ENCODE results near the gene ATXN1.

The ATXN1 gene

DNA sequence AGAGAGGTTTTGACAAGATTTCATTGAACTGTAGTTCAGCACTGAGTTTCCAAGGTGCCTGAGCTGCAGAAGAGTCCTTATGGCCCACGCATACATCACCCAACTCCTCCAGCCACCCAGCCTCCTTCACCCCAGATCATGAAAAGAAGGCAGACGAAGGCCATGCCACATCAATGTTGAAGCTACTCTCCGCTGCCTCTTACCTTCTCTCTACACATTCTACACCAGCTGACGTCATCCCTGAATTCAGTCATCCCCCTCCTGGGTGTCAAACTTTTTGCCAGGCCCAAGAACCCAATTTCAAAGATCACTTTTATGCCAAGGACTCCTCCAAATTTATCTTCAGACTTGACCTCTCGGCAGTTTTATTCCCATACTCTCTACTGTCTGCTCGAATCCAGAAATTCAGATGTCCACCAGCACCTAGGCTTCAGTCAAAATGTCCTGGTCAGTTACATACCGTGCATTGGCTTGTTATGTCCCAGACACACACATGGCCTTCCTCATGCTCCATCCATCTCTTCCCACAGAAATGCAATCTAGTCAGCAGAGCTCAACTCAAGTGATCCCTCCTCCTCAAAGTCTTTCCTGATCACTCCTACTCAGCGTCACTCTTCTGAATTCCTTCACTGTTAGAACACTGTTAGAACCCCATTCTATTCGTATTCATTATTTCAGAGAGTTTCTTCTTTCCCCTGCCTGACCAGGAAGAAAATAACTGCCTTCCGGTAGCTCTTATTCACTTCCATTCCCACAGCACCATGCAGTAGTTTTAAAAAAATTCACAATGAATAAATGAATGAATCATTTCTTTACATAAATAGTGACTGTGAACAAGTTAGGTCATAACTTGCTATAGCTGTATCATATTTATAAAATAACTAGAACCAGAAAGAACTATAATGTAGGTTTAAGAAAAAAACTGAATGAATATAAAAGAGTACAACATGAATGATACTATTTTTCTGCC is 11.5 kb downstream of the ATXN1 start:
- no peak for DNase-seq (ENCODE audit: low read depth)
- TF ChIP-seq, protein P1, sequence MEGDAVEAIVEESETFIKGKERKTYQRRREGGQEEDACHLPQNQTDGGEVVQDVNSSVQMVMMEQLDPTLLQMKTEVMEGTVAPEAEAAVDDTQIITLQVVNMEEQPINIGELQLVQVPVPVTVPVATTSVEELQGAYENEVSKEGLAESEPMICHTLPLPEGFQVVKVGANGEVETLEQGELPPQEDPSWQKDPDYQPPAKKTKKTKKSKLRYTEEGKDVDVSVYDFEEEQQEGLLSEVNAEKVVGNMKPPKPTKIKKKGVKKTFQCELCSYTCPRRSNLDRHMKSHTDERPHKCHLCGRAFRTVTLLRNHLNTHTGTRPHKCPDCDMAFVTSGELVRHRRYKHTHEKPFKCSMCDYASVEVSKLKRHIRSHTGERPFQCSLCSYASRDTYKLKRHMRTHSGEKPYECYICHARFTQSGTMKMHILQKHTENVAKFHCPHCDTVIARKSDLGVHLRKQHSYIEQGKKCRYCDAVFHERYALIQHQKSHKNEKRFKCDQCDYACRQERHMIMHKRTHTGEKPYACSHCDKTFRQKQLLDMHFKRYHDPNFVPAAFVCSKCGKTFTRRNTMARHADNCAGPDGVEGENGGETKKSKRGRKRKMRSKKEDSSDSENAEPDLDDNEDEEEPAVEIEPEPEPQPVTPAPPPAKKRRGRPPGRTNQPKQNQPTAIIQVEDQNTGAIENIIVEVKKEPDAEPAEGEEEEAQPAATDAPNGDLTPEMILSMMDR (conservative IDR thresholded peaks at IDR 0.05; ENCODE audit: low read depth, low read length), result no peak
- H3K4me3 ChIP-seq (ENCODE audit: low read length), result no peak overlapping the region

DNA sequence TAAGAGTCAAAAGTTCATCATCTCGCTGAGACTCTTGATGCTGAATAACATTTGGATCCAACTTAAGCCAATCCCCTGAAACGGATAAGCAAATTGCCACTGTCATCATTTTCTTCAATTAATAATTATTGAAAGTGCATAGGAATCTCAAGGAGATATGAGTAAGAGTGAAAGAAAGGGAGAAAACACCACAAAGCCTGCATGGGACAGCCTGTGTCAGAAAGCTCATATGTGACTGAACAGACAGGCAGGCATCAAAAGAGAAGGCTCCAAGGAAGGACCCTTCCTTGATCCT is 13.3 kb downstream of the ATXN1 start:
- H3K4me3 ChIP-seq (ENCODE audit: low read length), result no peak overlapping the region
- TF ChIP-seq, protein P1 (conservative IDR thresholded peaks at IDR 0.05; ENCODE audit: low read depth, low read length), result no peak
- no peak for DNase-seq (ENCODE audit: low read depth)

DNA sequence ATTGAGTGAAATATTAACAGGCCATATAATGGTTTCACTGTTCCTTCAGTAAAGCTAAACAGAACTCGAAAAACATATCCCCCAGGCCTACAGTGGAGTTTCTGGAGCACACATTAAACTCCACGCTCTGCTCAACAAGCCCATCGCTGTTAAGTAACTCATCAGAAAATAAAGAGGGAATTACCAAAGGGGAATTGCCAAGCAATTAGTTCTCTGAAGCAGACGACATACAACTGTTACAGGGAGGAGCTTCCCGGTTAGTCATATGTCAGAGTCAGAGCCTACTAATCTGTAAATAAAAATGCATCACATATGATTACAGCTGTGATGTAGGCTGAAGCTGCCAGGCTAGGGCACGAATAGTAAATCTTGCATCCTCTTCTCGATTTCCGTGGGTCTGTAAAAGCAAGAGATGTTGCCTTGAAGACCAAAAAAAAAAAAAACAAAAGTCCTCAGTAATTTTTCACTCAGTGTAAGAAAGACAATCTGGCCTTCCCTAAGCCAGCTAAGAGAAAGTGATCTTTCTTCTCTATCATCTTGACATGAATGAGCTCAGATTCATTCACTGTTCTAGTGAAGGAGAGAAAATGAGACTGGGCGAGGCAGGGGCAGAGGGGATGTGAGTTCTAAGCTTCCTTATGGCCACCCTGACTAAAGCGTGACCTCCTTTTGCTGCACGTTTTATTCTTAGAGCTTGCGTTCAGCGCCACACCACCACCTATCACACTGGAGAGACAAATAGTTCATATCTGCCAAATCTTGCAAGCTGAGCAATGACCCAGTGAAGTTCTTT is 13.8 kb downstream of the ATXN1 start:
- TF ChIP-seq, protein P1 (conservative IDR thresholded peaks at IDR 0.05; ENCODE audit: low read depth, low read length), result no peak
- DNase-seq (ENCODE audit: low read depth), result peak; percentile 79
- H3K4me3 ChIP-seq (ENCODE audit: low read length), result no peak overlapping the region

DNA sequence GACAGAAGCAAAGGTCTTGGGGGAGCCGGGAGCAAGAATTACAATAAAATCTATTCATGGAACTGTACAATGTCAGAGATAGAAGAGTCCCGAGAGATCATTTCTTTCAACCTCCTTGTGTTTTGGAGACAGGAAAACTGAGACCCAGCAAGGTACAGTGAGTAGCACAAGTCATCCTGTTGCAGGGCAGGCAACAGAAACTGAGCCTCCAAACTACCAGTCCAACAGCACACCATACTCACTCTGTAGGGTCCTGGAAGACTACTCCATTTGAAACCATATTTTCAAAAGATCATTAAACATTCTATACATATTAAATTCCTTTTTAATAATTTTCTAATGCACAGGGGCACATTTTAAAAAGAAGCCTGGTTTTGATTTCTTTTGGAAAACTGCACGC is 14.4 kb downstream of the ATXN1 start:
- TF ChIP-seq, protein P1 (conservative IDR thresholded peaks at IDR 0.05; ENCODE audit: low read depth, low read length), result no peak
- no peak for DNase-seq (ENCODE audit: low read depth)
- no peak overlapping the region for H3K4me3 ChIP-seq (ENCODE audit: low read length)

DNA sequence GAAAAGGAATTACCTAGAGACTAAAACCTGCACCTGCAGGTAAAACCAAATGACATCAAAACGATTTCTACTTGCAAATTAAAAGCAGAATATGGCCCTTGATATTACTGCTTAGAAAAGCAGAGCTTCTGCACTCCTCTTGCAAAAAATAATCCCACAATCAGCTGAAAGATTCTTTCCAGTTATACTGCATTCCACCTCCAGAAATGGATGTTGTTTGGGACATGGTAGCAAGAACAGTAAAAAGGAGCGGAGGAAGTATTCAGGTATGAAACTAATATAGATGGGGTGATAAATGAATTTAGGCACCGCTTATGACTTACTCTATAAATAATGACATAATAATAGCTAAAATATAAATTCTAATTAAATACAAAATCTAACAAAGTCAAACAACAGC is 14.9 kb downstream of the ATXN1 start:
- H3K4me3 ChIP-seq (ENCODE audit: low read length), result no peak overlapping the region
- no peak for DNase-seq (ENCODE audit: low read depth)
- TF ChIP-seq, protein P1 (conservative IDR thresholded peaks at IDR 0.05; ENCODE audit: low read depth, low read length), result no peak

DNA sequence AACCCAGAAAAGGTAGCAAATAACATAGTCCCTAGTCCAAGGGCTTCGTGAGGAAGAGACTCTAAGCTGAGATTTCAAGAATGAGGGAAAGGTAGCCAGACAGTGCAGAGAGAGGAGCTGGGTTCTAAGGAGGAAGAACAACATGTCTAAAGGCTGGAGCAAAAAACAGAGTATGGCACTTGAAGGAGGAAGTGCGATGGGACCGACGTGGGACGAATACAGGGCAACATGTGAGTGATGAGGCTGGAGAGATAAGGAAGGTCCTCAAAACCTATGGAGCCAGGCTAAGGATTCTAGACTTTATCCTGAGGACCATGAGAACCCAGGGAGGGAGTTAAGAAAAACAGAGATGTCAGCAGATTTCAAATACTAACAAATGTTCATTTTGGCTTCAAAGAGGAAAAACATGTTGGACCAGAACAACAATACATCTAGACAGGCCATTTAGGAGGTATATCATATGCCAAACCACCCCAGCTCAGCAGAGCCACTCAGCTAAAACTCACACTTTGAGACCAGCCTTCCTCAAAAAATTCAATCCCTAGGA is 17.5 kb downstream of the ATXN1 start:
- no peak overlapping the region for H3K4me3 ChIP-seq (ENCODE audit: low read length)
- no peak for DNase-seq (ENCODE audit: low read depth)
- TF ChIP-seq, protein P1 (conservative IDR thresholded peaks at IDR 0.05; ENCODE audit: low read depth, low read length), result no peak
